T-cell (primary cell): ENCODE data around the gene CFAP43. TPM values are rescaled to one million over a fixed set of nuclear protein-coding genes. Genes with fewer than 3 reads are reported as not detected.
"Not testable (repeated sequence)": the region's sequence is repeated elsewhere in the genome, so short reads cannot be mapped to it uniquely, and the experiment has no call there.

Experiments used
- ATAC-seq, 4 experiments: fragments of 200-7000 bp in 3 of 4; fragments of 150-1000 bp in 1 of 4; cut with Tn5 transposase; replicated peaks in 1 of 4; 1 replicate in 3 of 4; 2 replicates in 1 of 4; pipeline ENCODE4 v1.10.0; 2021; ENCODE audit warnings: moderate library complexity in 3 of 4, mild to moderate bottlenecking in 2 of 4, moderate number of reproducible peaks in 1 of 4
- CTCF ChIA-PET, 2 donors: fragments of 300-600 bp; sonication (Branson Sonifier 250); formaldehyde crosslinking; loops; one replicate each; lab custom pipeline; 2022; ENCODE audit warnings: antibody characterized with exemption in 2 of 2; lab: Charles Lee
- POLR2A ChIA-PET, 2 donors: fragments of 300-600 bp; sonication (Branson Sonifier 250); formaldehyde crosslinking; loops; one replicate each; lab custom pipeline; 2022; ENCODE audit warnings: antibody characterized with exemption in 2 of 2; lab: Charles Lee
- DNase-seq, 35 experiments: peaks; one replicate each; pipeline versions ENCODE4 v3.0.0 to v3.0.0-alpha.2; 2013 to 2023
- H3K27ac ChIP-seq: one replicate; pipeline ENCODE4 v1.5.1; 2013; ENCODE audit warnings: low read length
- H3K27me3 ChIP-seq, 2 experiments: replicated peaks in 1 of 2; 1 replicate in 1 of 2; 2 replicates in 1 of 2; pipeline versions ENCODE4 v1.6.1 to v1.7.0; 2013; ENCODE audit warnings: low read length in 1 of 2, mixed read lengths in 1 of 2; ENCODE audit not compliant: control insufficient read depth in 2 of 2, insufficient read depth in 2 of 2; ENCODE audit errors: extremely low read depth in 1 of 2
- H3K36me3 ChIP-seq, 2 donors: 1 replicate in 1 of 2; 2 replicates in 1 of 2; pipeline versions ENCODE4 v1.6.1 to v1.7.0; 2013; ENCODE audit warnings: low read length in 1 of 2; ENCODE audit not compliant: control insufficient read depth in 2 of 2, insufficient read depth in 1 of 2; ENCODE audit errors: extremely low read depth in 1 of 2
- H3K4me1 ChIP-seq, 2 experiments: 1 replicate in 1 of 2; 2 replicates in 1 of 2; pipeline versions ENCODE4 v1.6.1 to v1.7.0; 2013; ENCODE audit warnings: low read length in 2 of 2, mixed read lengths in 1 of 2; ENCODE audit not compliant: insufficient read depth in 2 of 2, control insufficient read depth in 1 of 2; ENCODE audit errors: extremely low read depth in 1 of 2
- H3K4me3 ChIP-seq, 2 donors: 1 replicate in 1 of 2; 2 replicates in 1 of 2; pipeline versions ENCODE4 v1.5.1 to v1.7.0; 2013; ENCODE audit warnings: mild to moderate bottlenecking in 2 of 2, low read length in 1 of 2, moderate library complexity in 1 of 2; ENCODE audit not compliant: control insufficient read depth in 1 of 2; ENCODE audit errors: extremely low read depth in 1 of 2
- H3K9me3 ChIP-seq: 2 replicates; pipeline ENCODE4 v1.7.0; 2013
- H3K27ac Mint-ChIP-seq, 2 donors: one replicate each; pipeline ENCODE4 v1.8.0; 2020 to 2021; ENCODE audit warnings: mild to moderate bottlenecking in 2 of 2, mixed read lengths in 2 of 2
- H3K27me3 Mint-ChIP-seq, 2 donors: one replicate each; pipeline ENCODE4 v1.8.0; 2021 to 2022; ENCODE audit warnings: mixed read lengths in 2 of 2
- H3K36me3 Mint-ChIP-seq: one replicate; pipeline ENCODE4 v1.8.0; 2021; ENCODE audit warnings: mixed read lengths
- H3K4me1 Mint-ChIP-seq, 3 donors: one replicate each; pipeline ENCODE4 v1.8.0; 2020 to 2022; ENCODE audit warnings: mixed read lengths in 3 of 3, mild to moderate bottlenecking in 1 of 3
- H3K4me3 Mint-ChIP-seq, 3 donors: one replicate each; pipeline ENCODE4 v1.8.0; 2020 to 2022; ENCODE audit warnings: mild to moderate bottlenecking in 3 of 3, mixed read lengths in 3 of 3, moderate library complexity in 3 of 3
- H3K9me3 Mint-ChIP-seq, 3 donors: one replicate each; pipeline ENCODE4 v1.8.0; 2020 to 2022; ENCODE audit warnings: mixed read lengths in 3 of 3
- WGBS: methylation state at CpG from one replicate; pipeline ENCODE4 v1.1.5; 2013; ENCODE audit warnings: missing lambda C conversion rate; ENCODE audit not compliant: insufficient coverage; 5-methylcytosine and 5-hydroxymethylcytosine counted together
- total RNA-seq, 35 experiments: library from RNA in 6 of 35; stranded (reverse) in 6 of 35; fragments of 120-200 nt in 1 of 35; gene quantifications; one replicate each; pipeline versions ENCODE4 v1.2.1 to v1.2.4 and lab custom pipeline; 2013 to 2026

The CFAP43 gene
- total RNA-seq, 5 donors from 2014 or later (not counting 1 experiment from before 2014, with no cell fraction given) = 0.58 TPM; not detected in 4

DNA sequence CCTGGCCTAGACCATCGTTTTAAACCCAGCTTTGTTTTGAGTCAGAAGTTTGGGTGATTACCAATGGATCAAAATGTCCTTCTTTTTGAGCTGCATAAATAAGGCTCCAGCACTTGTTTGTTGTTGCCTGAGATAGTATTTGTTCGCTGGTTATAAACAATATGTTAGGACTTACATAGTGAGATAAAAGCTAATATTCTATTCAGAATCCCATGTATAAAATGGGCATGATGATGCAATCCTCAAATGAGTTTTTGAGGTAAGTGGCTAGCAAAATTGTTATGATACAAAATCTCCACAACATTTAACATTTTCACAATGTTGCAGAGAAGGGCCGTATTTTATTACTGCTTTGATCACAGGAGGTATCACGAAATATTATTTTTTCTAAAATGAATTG is 48.5 kb downstream of the CFAP43 start:
- ATAC-seq (no peak), DNase-seq (no peak)
- H3K4me1 Mint-ChIP-seq = peaks cover 0 to 3% (median 0%) of the 10 kb centered on the region in 3 donors
- H3K9me3 Mint-ChIP-seq = no peaks in the 10 kb centered on the region
- Histone ChIP-seq H3K27ac (no peak overlapping the region), H3K4me3 (no peak overlapping the region), H3K9me3 (no peaks in the 10 kb centered on the region), H3K4me1 (no peaks in the 10 kb centered on the region), H3K27me3 (peaks cover 0 to 3% of the 10 kb centered on the region in 2 experiments), H3K36me3 (no peaks in the 10 kb centered on the region)
- 100% methylated on average over 1 of the region's 4 CpGs for WGBS
- ChIA-PET POLR2A (no interaction called here), CTCF (no interaction called here)
- peaks cover 4 to 5% of the 10 kb centered on the region in 2 donors for H3K27me3 Mint-ChIP-seq
- H3K27ac Mint-ChIP-seq = no peak overlapping the region
- no peaks in the 10 kb centered on the region for H3K36me3 Mint-ChIP-seq
- H3K4me3 Mint-ChIP-seq = no peak overlapping the region

DNA sequence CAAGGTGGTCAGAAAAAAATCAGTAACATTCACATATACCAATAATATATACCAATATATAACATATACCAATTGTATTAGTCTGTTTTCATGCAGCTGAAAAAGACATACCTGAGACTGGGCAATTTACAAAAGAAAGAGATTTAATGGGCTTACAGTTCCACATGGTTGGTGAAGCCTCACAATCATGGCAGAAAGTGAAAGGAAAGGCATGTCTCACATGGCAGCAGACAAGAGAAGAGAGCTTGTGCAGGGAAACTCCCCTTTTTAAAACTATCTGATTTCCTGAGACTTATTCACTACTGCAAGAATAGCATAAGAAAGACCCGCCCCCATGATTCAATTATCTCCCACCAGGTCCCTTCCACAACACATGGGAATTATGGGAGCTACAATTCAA is 58.0 kb downstream of the CFAP43 start:
- Mint-ChIP-seq H3K4me1 (peaks cover 20 to 24% (median 21%) of the 10 kb centered on the region in 3 donors), H3K9me3 (peaks cover 2 to 15% (median 7%) of the 10 kb centered on the region in 3 donors)
- H3K4me1 ChIP-seq = peaks cover 12 to 13% of the 10 kb centered on the region in 2 experiments
- H3K36me3 Mint-ChIP-seq, H3K4me3 Mint-ChIP-seq, ATAC-seq, H3K9me3 ChIP-seq, H3K36me3 ChIP-seq, H3K4me3 ChIP-seq, H3K27me3 Mint-ChIP-seq, H3K27ac ChIP-seq, CTCF ChIA-PET, H3K27me3 ChIP-seq, POLR2A ChIA-PET, DNase-seq, H3K27ac Mint-ChIP-seq: not testable (repeated sequence)
- WGBS = no CpG with 5 or more reads among the region's 1 CpG

DNA sequence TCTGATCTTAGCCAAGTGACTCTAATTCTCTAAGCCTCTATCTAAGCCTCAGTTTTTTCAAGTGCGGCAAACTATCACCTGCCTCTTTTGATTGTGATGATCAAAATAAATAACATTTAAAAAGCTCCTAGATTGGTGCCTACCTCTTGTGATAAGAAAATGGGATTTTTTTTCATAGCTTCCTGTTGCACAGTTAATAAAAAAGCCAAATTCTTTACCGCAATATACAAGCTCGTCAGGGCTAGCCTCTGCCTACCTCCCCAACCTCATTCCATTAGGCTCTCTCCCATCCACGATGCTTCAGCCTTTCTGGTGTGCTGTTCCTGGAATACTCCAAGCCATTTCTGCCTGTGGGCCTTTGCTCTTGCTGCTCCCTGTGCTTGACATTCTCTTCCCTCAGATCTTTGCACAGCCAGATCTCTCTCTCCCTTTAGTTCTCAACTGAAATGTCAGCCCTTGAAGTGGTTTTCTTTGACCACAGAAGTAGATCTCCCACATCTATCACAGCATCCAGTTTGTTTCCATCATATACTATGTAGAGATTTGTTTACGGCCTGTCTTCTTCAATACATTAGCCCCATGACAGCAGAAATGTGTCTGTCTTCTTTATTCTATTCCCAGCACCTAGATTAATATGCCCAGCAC is 61.4 kb downstream of the CFAP43 start:
- H3K4me3 Mint-ChIP-seq = peak overlapping the region in 2 of 3 donors; percentile 39 to 52
- no peaks in the 10 kb centered on the region for H3K36me3 Mint-ChIP-seq
- WGBS = 18% methylated on average over 3 of the region's 5 CpGs

DNA sequence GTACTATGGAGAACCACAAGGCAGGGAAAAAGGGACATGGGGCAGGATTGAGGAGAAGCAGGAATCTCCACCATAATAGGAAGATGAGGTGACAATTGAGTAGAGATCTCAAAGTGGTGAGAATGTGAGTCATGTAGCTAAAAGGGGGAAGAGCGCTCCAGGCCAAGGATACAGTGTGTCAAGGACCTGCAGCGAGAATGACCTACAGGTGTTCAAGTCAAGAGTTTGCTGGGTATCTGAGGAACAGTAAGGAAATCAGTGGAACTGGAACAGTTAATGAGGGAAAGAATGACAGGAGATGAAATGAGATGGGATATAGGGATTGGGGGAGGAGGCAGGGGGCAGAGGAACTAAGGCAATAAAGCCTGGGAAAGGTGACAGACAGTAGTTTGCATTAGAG is 76.6 kb downstream of the CFAP43 start:
- H3K27me3 Mint-ChIP-seq = peaks cover 28 to 36% of the 10 kb centered on the region in 2 donors
- H3K27ac Mint-ChIP-seq = no peak overlapping the region
- H3K9me3 ChIP-seq = peaks cover 3% of the 10 kb centered on the region
- no peak overlapping the region for H3K4me3 ChIP-seq
- ATAC-seq (no peak), DNase-seq (no peak)
- no peaks in the 10 kb centered on the region for H3K36me3 ChIP-seq
- H3K4me3 Mint-ChIP-seq = no peak overlapping the region
- H3K4me1 ChIP-seq = no peaks in the 10 kb centered on the region
- H3K4me1 Mint-ChIP-seq = no peaks in the 10 kb centered on the region
- 96% methylated on average over 2 of the region's 2 CpGs for WGBS
- no peak overlapping the region for H3K27ac ChIP-seq
- CTCF ChIA-PET = no interaction called here
- peaks cover 0 to 9% of the 10 kb centered on the region in 2 experiments for H3K27me3 ChIP-seq
- POLR2A ChIA-PET = no interaction called here
- peaks cover 6 to 15% (median 8%) of the 10 kb centered on the region in 3 donors for H3K9me3 Mint-ChIP-seq
- H3K36me3 Mint-ChIP-seq = peaks cover 6% of the 10 kb centered on the region

More for the DNA sequence above, 61.4 kb downstream of the CFAP43 start:
- Mint-ChIP-seq H3K4me1 (peaks cover 20 to 21% (median 21%) of the 10 kb centered on the region in 3 donors), H3K27ac (peak overlapping the region; percentile 4 to 50), H3K9me3 (peaks cover 2 to 15% (median 7%) of the 10 kb centered on the region in 3 donors), H3K27me3 (peaks cover 4 to 9% of the 10 kb centered on the region in 2 donors)
- Histone ChIP-seq H3K4me1 (peaks cover 12 to 13% of the 10 kb centered on the region in 2 experiments), H3K4me3 (peak overlapping the region in 1 of 2 donors; percentile 15), H3K27ac (no peak overlapping the region), H3K36me3 (no peaks in the 10 kb centered on the region), H3K9me3 (peaks cover 2% of the 10 kb centered on the region), H3K27me3 (no peaks in the 10 kb centered on the region)
- ATAC-seq (peak; percentile 82 to 99 (median 92)), DNase-seq (peak in 16 of 35 experiments; percentile 0 to 71 (median 11))
- CTCF ChIA-PET = interaction anchor here in 1 of 2 donors (0.6 kb wide), 1 partner anchor 354 kb away, joined by 3 read pairs; no protein-coding TSS in a partner anchor
- POLR2A ChIA-PET = no interaction called here

DNA sequence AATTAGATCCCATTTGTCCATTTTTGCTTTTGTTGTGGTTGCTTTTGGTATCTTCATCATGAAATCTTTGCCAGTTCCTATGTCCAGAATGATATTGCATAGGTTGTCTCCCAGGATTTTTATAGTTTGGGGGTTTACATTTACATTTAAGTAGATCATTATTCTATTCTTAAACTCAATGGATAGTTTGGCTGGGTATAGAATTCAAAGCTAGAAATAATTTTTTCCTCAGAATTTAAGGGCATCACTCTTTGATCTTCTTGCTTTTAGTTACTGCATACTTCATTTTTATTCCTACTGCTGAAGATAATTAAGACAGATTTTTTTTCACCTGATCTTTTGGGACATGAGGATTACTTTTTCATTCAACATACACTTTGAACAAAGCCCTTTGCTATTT is 80.4 kb downstream of the CFAP43 start:
- CTCF ChIA-PET = no interaction called here
- H3K36me3 ChIP-seq = no peaks in the 10 kb centered on the region
- H3K27me3 Mint-ChIP-seq = peaks cover 30 to 37% of the 10 kb centered on the region in 2 donors

DNA sequence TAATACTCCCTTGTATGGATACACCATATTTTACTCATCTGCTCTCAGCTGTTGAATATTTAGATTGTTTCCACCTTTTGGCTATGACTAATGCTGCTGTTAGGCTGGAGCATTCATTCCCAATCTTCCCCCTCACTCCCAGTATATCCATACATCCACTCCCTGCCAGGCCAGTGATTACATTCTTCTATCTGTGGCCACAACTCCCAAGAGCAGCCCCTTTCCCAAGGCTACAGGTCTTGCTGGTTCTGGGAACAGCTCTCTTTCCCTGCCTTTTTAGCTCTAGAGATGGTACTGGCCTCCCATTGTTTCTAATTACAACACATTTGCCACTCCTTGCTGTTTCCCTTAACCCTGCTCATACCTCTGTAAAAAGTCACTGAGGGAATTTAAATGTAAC is 82.0 kb downstream of the CFAP43 start:
- H3K36me3 ChIP-seq = no peaks in the 10 kb centered on the region
- H3K4me1 ChIP-seq = no peaks in the 10 kb centered on the region
- Mint-ChIP-seq H3K27ac (no peak overlapping the region), H3K9me3 (peaks cover 6 to 15% (median 8%) of the 10 kb centered on the region in 3 donors), H3K36me3 (peaks cover 6% of the 10 kb centered on the region), H3K4me1 (no peaks in the 10 kb centered on the region), H3K27me3 (peaks cover 22 to 26% of the 10 kb centered on the region in 2 donors), H3K4me3 (no peak overlapping the region)
- POLR2A ChIA-PET = no interaction called here
- peaks cover 2 to 8% of the 10 kb centered on the region in 2 experiments for H3K27me3 ChIP-seq
- no peak overlapping the region for H3K4me3 ChIP-seq
- no peak overlapping the region for H3K27ac ChIP-seq
- ATAC-seq (no peak), DNase-seq (no peak)
- CTCF ChIA-PET = no interaction called here
- H3K9me3 ChIP-seq = peaks cover 3% of the 10 kb centered on the region

More for the DNA sequence above, 80.4 kb downstream of the CFAP43 start:
- Histone ChIP-seq H3K27ac (no peak overlapping the region), H3K4me1 (no peaks in the 10 kb centered on the region), H3K4me3 (no peak overlapping the region), H3K9me3 (peaks cover 3% of the 10 kb centered on the region), H3K27me3 (peaks cover 2 to 9% of the 10 kb centered on the region in 2 experiments)
- no peak overlapping the region for H3K4me3 Mint-ChIP-seq
- no peak for ATAC-seq
- H3K27ac Mint-ChIP-seq = no peak overlapping the region
- H3K36me3 Mint-ChIP-seq = peaks cover 6% of the 10 kb centered on the region
- H3K4me1 Mint-ChIP-seq = no peaks in the 10 kb centered on the region
- H3K9me3 Mint-ChIP-seq = peaks cover 6 to 15% (median 8%) of the 10 kb centered on the region in 3 donors
- no peak for DNase-seq
- POLR2A ChIA-PET = no interaction called here
